Fibroblast of lung (primary cell): ENCODE data around the gene CXCL6. TPM values are rescaled to one million over a fixed set of nuclear protein-coding genes. Genes with fewer than 3 reads are reported as not detected.

Source experiments
- DNase-seq, 2 donors: peaks; one replicate each; pipeline versions ENCODE4 v3.0.0 to v3.0.0-alpha.2; 2010; ENCODE audit warnings: low read depth in 2 of 2
- H2AFZ ChIP-seq: 2 replicates; pipeline ENCODE4 v1.5.1; 2012; ENCODE audit warnings: low read length, control low read depth, inconsistent platforms
- H3K27ac ChIP-seq: 2 replicates; pipeline ENCODE4 v1.5.1; 2011; ENCODE audit warnings: low read length, control low read depth; ENCODE audit not compliant: insufficient read depth
- H3K27me3 ChIP-seq: 2 replicates; pipeline ENCODE4 v1.5.1; 2011; ENCODE audit warnings: mild to moderate bottlenecking, low read length; ENCODE audit not compliant: control insufficient read depth, insufficient read depth
- H3K36me3 ChIP-seq: 2 replicates; pipeline ENCODE4 v1.5.1; 2011; ENCODE audit warnings: low read length; ENCODE audit not compliant: control insufficient read depth, insufficient read depth
- H3K4me1 ChIP-seq: 2 replicates; pipeline ENCODE4 v1.5.1; 2011; ENCODE audit warnings: low read length; ENCODE audit not compliant: control insufficient read depth, insufficient read depth; ENCODE audit errors: extremely low read depth
- H3K4me2 ChIP-seq: 2 replicates; pipeline ENCODE4 v1.5.1; 2011; ENCODE audit warnings: low read length, control low read depth; ENCODE audit not compliant: insufficient read depth; ENCODE audit errors: extremely low read depth
- H3K4me3 ChIP-seq, 4 experiments: fragments of 200-600 bp in 1 of 4; sonication (generic) in 1 of 4; replicated peaks in 1 of 4; 2 replicates each; pipeline ENCODE4 v1.5.1; 2011 to 2016; ENCODE audit warnings: low read length in 4 of 4, low read depth in 3 of 4, mild to moderate bottlenecking in 3 of 4, control low read depth in 2 of 4, inconsistent platforms in 1 of 4, mixed read lengths in 1 of 4; ENCODE audit not compliant: insufficient read depth in 1 of 4; ENCODE audit errors: control extremely low read depth in 1 of 4
- H3K79me2 ChIP-seq: 2 replicates; pipeline ENCODE4 v1.5.1; 2012; ENCODE audit warnings: mild to moderate bottlenecking, low read length, inconsistent platforms; ENCODE audit not compliant: control insufficient read depth, insufficient read depth
- H3K9ac ChIP-seq: 2 replicates; pipeline ENCODE4 v1.5.1; 2011; ENCODE audit warnings: mild to moderate bottlenecking, low read length, control low read depth; ENCODE audit not compliant: insufficient read depth
- H3K9me3 ChIP-seq: 2 replicates; pipeline ENCODE4 v1.5.1; 2012; ENCODE audit warnings: low read depth, low read length; ENCODE audit not compliant: control insufficient read depth, insufficient read depth
- H4K20me1 ChIP-seq: 2 replicates; pipeline ENCODE4 v1.5.1; 2011; ENCODE audit warnings: low read length; ENCODE audit not compliant: control insufficient read depth, insufficient read depth; ENCODE audit errors: extremely low read depth
- EZH2 ChIP-seq: IDR thresholded peaks from 2 replicates; pipeline ENCODE4 v1.5.1; 2012; ENCODE audit warnings: low read length, control low read depth, mild to moderate bottlenecking; ENCODE audit errors: missing control alignments
- polyA plus RNA-seq, 2 donors: library from polyadenylated mRNA; depleted of rRNA in 1 of 2; stranded (reverse) in 1 of 2; unstranded in 1 of 2; fragments of >200 nt; gene quantifications; 2 replicates each; pipeline ENCODE4 v1.2.1, GENCODE V29; 2011 to 2012; ENCODE audit warnings: missing spikeins in 1 of 2
- total RNA-seq: library from RNA; depleted of rRNA; stranded (reverse); fragments of >200 nt; gene quantifications from 2 replicates; pipeline ENCODE4 v1.2.1, GENCODE V29; 2014
- TF ChIP-seq, protein P1 (sequence below), 2 donors: IDR thresholded peaks in 1 of 2; conservative IDR thresholded peaks in 1 of 2; 1 replicate in 1 of 2; 2 replicates in 1 of 2; pipeline ENCODE4 v1.5.1; 2011 to 2012; ENCODE audit warnings: low read length in 2 of 2, control low read depth in 1 of 2, inconsistent platforms in 1 of 2, low read depth in 1 of 2, mild to moderate bottlenecking in 1 of 2

The CXCL6 gene
- total and polyA plus RNA-seq, 2 donors (not counting 1 experiment from before 2014, with no cell fraction given) = 0.17 to 0.66 TPM

DNA sequence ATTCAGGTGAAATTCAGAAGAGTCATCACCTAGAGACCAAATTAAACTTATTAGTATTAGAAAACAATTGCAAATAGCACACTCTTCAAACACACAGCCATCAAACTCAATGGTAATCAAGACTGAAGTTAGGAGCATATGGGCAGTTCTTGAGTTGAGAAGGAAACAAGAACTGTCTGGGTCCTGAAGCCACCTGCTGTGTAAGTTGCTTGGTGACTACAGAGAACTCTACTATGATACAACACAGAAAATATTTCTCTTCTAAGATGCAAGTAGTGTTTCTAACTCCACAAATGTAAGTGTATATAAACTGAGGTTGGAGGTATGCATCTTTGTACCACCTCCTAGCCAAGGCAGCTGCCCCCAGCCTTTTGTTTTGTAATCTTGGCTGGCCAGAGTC lies 16.3 kb downstream of the CXCL6 start:
- Histone ChIP-seq H2AFZ (no peak overlapping the region), H3K27ac (no peak overlapping the region), H4K20me1 (no peaks in the 10 kb centered on the region), H3K9ac (no peak overlapping the region), H3K27me3 (no peaks in the 10 kb centered on the region), H3K4me2 (peak overlapping the region; percentile 57), H3K79me2 (no peaks in the 10 kb centered on the region), H3K36me3 (no peaks in the 10 kb centered on the region), H3K4me3 (no peak overlapping the region), H3K4me1 (no peaks in the 10 kb centered on the region), H3K9me3 (no peaks in the 10 kb centered on the region)
- DNase-seq = no peak
- no peak for TF ChIP-seq EZH2
- TF ChIP-seq, protein P1, sequence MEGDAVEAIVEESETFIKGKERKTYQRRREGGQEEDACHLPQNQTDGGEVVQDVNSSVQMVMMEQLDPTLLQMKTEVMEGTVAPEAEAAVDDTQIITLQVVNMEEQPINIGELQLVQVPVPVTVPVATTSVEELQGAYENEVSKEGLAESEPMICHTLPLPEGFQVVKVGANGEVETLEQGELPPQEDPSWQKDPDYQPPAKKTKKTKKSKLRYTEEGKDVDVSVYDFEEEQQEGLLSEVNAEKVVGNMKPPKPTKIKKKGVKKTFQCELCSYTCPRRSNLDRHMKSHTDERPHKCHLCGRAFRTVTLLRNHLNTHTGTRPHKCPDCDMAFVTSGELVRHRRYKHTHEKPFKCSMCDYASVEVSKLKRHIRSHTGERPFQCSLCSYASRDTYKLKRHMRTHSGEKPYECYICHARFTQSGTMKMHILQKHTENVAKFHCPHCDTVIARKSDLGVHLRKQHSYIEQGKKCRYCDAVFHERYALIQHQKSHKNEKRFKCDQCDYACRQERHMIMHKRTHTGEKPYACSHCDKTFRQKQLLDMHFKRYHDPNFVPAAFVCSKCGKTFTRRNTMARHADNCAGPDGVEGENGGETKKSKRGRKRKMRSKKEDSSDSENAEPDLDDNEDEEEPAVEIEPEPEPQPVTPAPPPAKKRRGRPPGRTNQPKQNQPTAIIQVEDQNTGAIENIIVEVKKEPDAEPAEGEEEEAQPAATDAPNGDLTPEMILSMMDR (conservative IDR thresholded peaks at IDR 0.05 in 1 of 2, IDR thresholded peaks at IDR 0.05 in 1 of 2; ENCODE audit: low read depth in 1 of 2, low read length in 2 of 2) = no peak

DNA sequence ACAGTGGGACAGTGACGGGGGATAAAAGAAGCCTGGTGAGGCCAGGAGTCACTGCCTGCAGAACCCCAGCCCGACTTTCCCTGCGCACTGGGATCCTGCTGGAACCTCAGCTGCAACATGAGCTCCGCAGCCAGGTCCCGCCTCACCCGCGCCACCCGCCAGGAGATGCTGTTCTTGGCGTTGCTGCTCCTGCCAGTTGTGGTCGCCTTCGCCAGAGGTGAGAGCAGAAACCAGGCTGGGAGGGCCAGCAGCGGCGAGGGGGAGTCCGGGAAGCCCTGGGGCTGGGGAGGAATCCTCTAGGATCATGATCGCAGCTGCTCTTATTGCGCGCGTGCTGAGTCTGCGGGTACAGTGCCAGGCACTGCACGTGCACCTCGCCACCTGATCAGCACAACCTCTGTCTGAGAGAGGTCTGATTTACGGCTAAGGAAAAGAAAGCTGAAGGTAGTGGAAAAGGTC lies 16.8 kb downstream of the CXCL6 start, which contains the start of gene PF4V1:
Gene PF4V1, plus strand, starts transcription at position 51 of the 459 bp plus-strand sequence. Its CDS starts 67 bp downstream, at position 118.
- Histone ChIP-seq H3K36me3 (no peaks in the 10 kb centered on the region), H3K27ac (no peak within 1 kb of the TSS), H3K4me1 (no peaks in the 10 kb centered on the region), H4K20me1 (no peaks in the 10 kb centered on the region), H3K4me3 (peak within 1 kb of the TSS in 1 of 4 experiments; percentile 32), H3K9ac (no peak within 1 kb of the TSS), H3K79me2 (no peaks in the 10 kb centered on the region), H3K4me2 (peak within 1 kb of the TSS; percentile 57), H2AFZ (peak within 1 kb of the TSS; percentile 25), H3K9me3 (no peaks in the 10 kb centered on the region), H3K27me3 (no peaks in the 10 kb centered on the region)
- peak in 1 of 2 donors; percentile 40 for DNase-seq
- TF ChIP-seq, protein P1 (conservative IDR thresholded peaks at IDR 0.05 in 1 of 2, IDR thresholded peaks at IDR 0.05 in 1 of 2; ENCODE audit: low read depth in 1 of 2, low read length in 2 of 2) = peak; percentile 22 to 43
- TF ChIP-seq EZH2 = no peak

DNA sequence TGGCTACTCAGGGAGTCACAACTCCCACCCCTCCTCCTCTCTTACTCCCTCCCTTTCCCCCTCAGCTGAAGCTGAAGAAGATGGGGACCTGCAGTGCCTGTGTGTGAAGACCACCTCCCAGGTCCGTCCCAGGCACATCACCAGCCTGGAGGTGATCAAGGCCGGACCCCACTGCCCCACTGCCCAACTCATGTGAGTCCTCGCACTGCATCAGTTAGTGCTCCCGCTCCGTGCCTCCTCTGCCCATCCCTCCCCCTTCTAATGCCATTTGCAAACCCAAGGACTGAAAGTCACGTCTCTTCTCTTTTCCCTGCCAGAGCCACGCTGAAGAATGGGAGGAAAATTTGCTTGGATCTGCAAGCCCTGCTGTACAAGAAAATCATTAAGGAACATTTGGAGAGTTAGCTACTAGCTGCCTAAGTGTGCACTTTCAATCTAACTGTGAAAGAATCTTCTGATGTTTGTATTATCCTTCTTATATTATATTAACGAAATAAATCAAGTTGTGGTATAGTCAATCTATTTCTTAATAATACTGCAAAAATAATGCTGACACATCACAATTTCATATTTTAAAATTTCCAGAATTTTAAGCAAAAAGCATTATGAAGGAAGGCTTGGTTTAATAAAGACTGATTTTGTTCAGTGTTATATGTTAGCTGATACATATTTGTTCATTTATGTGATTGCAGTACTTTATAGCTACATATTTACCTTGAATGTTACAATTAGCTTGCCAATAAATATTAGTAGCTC lies 17.4 kb downstream of the CXCL6 start:
- Histone ChIP-seq H4K20me1 (no peaks in the 10 kb centered on the region), H2AFZ (no peak overlapping the region), H3K4me2 (peak overlapping the region; percentile 57), H3K9ac (no peak overlapping the region), H3K27ac (no peak overlapping the region), H3K36me3 (no peaks in the 10 kb centered on the region), H3K4me3 (peak overlapping the region in 1 of 4 experiments; percentile 32), H3K27me3 (no peaks in the 10 kb centered on the region), H3K79me2 (no peaks in the 10 kb centered on the region), H3K4me1 (no peaks in the 10 kb centered on the region), H3K9me3 (no peaks in the 10 kb centered on the region)
- no peak for DNase-seq
- no peak for TF ChIP-seq EZH2
- TF ChIP-seq, protein P1 (conservative IDR thresholded peaks at IDR 0.05 in 1 of 2, IDR thresholded peaks at IDR 0.05 in 1 of 2; ENCODE audit: low read depth in 1 of 2, low read length in 2 of 2) = no peak
